A549 (cell line): ENCODE results near the gene KIF13A. TPM values are rescaled to one million over a fixed set of nuclear protein-coding genes. Genes with fewer than 3 reads are reported as not detected.

Source experiments
- ATAC-seq, 2 experiments: fragments of 200-7000 bp in 1 of 2; fragments of >200 bp in 1 of 2; cut with Nextera tagmentation in 1 of 2; cut with Tn5 transposase in 1 of 2; 3 replicates each; pipeline versions ENCODE4 v1.8.0 to v1.9.1; 2018 to 2020; ENCODE audit warnings: mild to moderate bottlenecking in 1 of 2, moderate library complexity in 1 of 2
- CTCF ChIA-PET: fragments of 300-600 bp; sonication (Branson Sonifier 250); formaldehyde crosslinking; extraction: SDS; loops from one replicate; lab custom pipeline; 2021; ENCODE audit warnings: antibody characterized with exemption, inconsistent platforms; lab: Yijun Ruan, JAX
- POLR2A ChIA-PET: fragments of 350-600 bp; formaldehyde crosslinking; extraction: SDS; loops from one replicate; lab custom pipeline; 2021; ENCODE audit warnings: antibody characterized with exemption, inconsistent platforms; lab: Yijun Ruan, JAX
- DNase-seq, 2 experiments: peaks; one replicate each; pipeline versions ENCODE4 v3.0.0 to v3.0.0-alpha.2; 2011 to 2016; ENCODE audit warnings: low read depth in 1 of 2, low spot score in 1 of 2
- FAIRE-seq: peaks from 2 replicates; lab custom pipeline; 2011; peaks lifted over from hg19 to GRCh38; lab: Jason Lieb, UNC
- H3K27ac ChIP-seq, 2 experiments: fragments of >200 bp; sonication (Bioruptor Twin); formaldehyde crosslinking; 3 replicates each; pipeline ENCODE4 v1.5.1; 2016 to 2017
- H3K4me1 ChIP-seq: fragments of >200 bp; sonication (Bioruptor Twin); formaldehyde crosslinking; 3 replicates; pipeline ENCODE4 v1.6.1; 2016
- H3K4me2 ChIP-seq: fragments of >200 bp; sonication (Bioruptor Twin); formaldehyde crosslinking; 3 replicates; pipeline ENCODE4 v1.6.1; 2016
- H3K4me3 ChIP-seq: fragments of >200 bp; sonication (Bioruptor Twin); formaldehyde crosslinking; 3 replicates; pipeline ENCODE4 v1.5.1; 2016
- H3K9me3 ChIP-seq: fragments of >200 bp; sonication (Bioruptor Twin); formaldehyde crosslinking; 3 replicates; pipeline ENCODE4 v1.6.1; 2016
- CBX8 ChIP-seq: fragments of 200-600 bp; sonication (generic); IDR thresholded peaks from 2 replicates; pipeline ENCODE4 v1.6.1; 2016
- EP300 ChIP-seq, 2 experiments: fragments of >200 bp; sonication (Bioruptor Twin); formaldehyde crosslinking; IDR thresholded peaks; 2 replicates in 1 of 2; 3 replicates in 1 of 2; pipeline ENCODE4 v1.6.1; 2016 to 2017
- ESRRA ChIP-seq: fragments of 150-350 bp; IDR thresholded peaks from 2 replicates; pipeline ENCODE4 v1.6.1; 2014; ENCODE audit warnings: mild to moderate bottlenecking, low read length, borderline replicate concordance
- HOXA7 ChIP-seq: fragments of 250-450 bp; sonication (Bioruptor Pico); IDR thresholded peaks from 2 replicates; pipeline ENCODE4 v1.5.0; 2020; ENCODE audit warnings: mild to moderate bottlenecking, moderate library complexity
- JUN ChIP-seq, 2 experiments: fragments of >200 bp; sonication (Bioruptor Twin); formaldehyde crosslinking; IDR thresholded peaks; 2 replicates in 1 of 2; 3 replicates in 1 of 2; pipeline ENCODE4 v1.6.1; 2016 to 2017
- JUNB ChIP-seq: fragments of >200 bp; sonication (Bioruptor Twin); formaldehyde crosslinking; IDR thresholded peaks from 2 replicates; pipeline ENCODE4 v1.6.1; 2016
- KDM1A ChIP-seq: fragments of 200-600 bp; sonication (generic); IDR thresholded peaks from 2 replicates; pipeline ENCODE4 v1.6.1; 2016; ENCODE audit warnings: low read depth, mild to moderate bottlenecking
- KDM5A ChIP-seq: fragments of 200-600 bp; sonication (generic); IDR thresholded peaks from 2 replicates; pipeline ENCODE4 v1.6.1; 2016; ENCODE audit warnings: antibody characterized with exemption, mild to moderate bottlenecking
- MAFK ChIP-seq: fragments of 450-650 bp; IDR thresholded peaks from 2 replicates; pipeline ENCODE4 v1.6.1; 2014; ENCODE audit not compliant: partially characterized antibody
- NPAS2 ChIP-seq: fragments of 250-450 bp; sonication (Bioruptor Pico); IDR thresholded peaks from 2 replicates; pipeline ENCODE4 v1.8.0; 2022; ENCODE audit warnings: mild to moderate bottlenecking, moderate library complexity, borderline replicate concordance
- POLR2A ChIP-seq: IDR thresholded peaks from 2 replicates; pipeline ENCODE4 v1.6.1; 2012; ENCODE audit warnings: mild to moderate bottlenecking, low read length
- RAD21 ChIP-seq, 2 experiments: fragments of >200 bp in 1 of 2; sonication (Bioruptor Twin) in 1 of 2; formaldehyde crosslinking in 1 of 2; IDR thresholded peaks in 1 of 2; conservative IDR thresholded peaks in 1 of 2; 2 replicates in 1 of 2; 3 replicates in 1 of 2; pipeline ENCODE4 v1.6.1; 2012 to 2018; ENCODE audit warnings: inconsistent platforms in 1 of 2
- RARB ChIP-seq: fragments of 250-450 bp; sonication (Bioruptor Pico); IDR thresholded peaks from 2 replicates; pipeline ENCODE4 v1.8.0; 2021; ENCODE audit warnings: mild to moderate bottlenecking, moderate library complexity
- RCOR1 ChIP-seq: fragments of 150-350 bp; IDR thresholded peaks from 2 replicates; pipeline ENCODE4 v1.6.1; 2014; ENCODE audit warnings: antibody characterized with exemption, low read length, low read depth
- RNF2 ChIP-seq: fragments of 200-600 bp; sonication (generic); IDR thresholded peaks from 2 replicates; pipeline ENCODE4 v1.6.1; 2016; ENCODE audit warnings: low read depth, mild to moderate bottlenecking, antibody characterized with exemption, moderate library complexity, borderline replicate concordance
- TFCP2L1 ChIP-seq: fragments of 250-450 bp; sonication (Bioruptor Pico); IDR thresholded peaks from 2 replicates; pipeline ENCODE4 v1.5.0; 2021; ENCODE audit warnings: mild to moderate bottlenecking
- TP53 ChIP-seq: fragments of 250-450 bp; sonication (Bioruptor Pico); IDR thresholded peaks from 2 replicates; pipeline ENCODE4 v1.5.0; 2021; ENCODE audit warnings: mild to moderate bottlenecking, moderate library complexity
- WGBS: methylation state at CpG from one replicate; pipeline ENCODE4 v1.1.6; 2017; ENCODE audit errors: missing lambda C conversion rate; 5-methylcytosine and 5-hydroxymethylcytosine counted together
- polyA plus RNA-seq, 4 experiments: library from polyadenylated mRNA; depleted of rRNA in 3 of 4; stranded (reverse); fragments of >200 nt; fragmentation: RNase III in 1 of 4; extraction: RNeasy Plus Mini Kit Qiagen cat#74134 plus additional on column Dnase treatment in 1 of 4; gene quantifications; 2 replicates in 3 of 4; 3 replicates in 1 of 4; pipeline ENCODE4 v1.2.3, GENCODE V29; 2011 to 2017
- TF ChIP-seq, protein P1 (sequence below): IDR thresholded peaks from 2 replicates; pipeline ENCODE4 v1.6.1; 2012; ENCODE audit warnings: low read depth, borderline replicate concordance
- TF ChIP-seq, protein P2 (sequence below): fragments of 150-350 bp; IDR thresholded peaks from 2 replicates; pipeline ENCODE4 v1.6.1; 2014; ENCODE audit warnings: low read depth, mild to moderate bottlenecking, low read length
- TF ChIP-seq, protein P3 (sequence below): fragments of 450-650 bp; IDR thresholded peaks from 2 replicates; pipeline ENCODE4 v1.6.1; 2014; ENCODE audit warnings: antibody characterized with exemption
- TF ChIP-seq, protein P4 (sequence below): fragments of 250-450 bp; sonication (Bioruptor Pico); IDR thresholded peaks from 2 replicates; pipeline ENCODE4 v1.5.0; 2020; ENCODE audit warnings: low read depth, mild to moderate bottlenecking, moderate library complexity
- TF ChIP-seq, protein P5 (sequence below): fragments of >200 bp; sonication (Bioruptor Twin); formaldehyde crosslinking; IDR thresholded peaks from 3 replicates; pipeline ENCODE4 v1.5.1; 2016

The KIF13A gene
- polyA plus RNA-seq, 2 of the 4 experiments (the other 2 are of a cell fraction) = 30.2 to 39.4 TPM

DNA sequence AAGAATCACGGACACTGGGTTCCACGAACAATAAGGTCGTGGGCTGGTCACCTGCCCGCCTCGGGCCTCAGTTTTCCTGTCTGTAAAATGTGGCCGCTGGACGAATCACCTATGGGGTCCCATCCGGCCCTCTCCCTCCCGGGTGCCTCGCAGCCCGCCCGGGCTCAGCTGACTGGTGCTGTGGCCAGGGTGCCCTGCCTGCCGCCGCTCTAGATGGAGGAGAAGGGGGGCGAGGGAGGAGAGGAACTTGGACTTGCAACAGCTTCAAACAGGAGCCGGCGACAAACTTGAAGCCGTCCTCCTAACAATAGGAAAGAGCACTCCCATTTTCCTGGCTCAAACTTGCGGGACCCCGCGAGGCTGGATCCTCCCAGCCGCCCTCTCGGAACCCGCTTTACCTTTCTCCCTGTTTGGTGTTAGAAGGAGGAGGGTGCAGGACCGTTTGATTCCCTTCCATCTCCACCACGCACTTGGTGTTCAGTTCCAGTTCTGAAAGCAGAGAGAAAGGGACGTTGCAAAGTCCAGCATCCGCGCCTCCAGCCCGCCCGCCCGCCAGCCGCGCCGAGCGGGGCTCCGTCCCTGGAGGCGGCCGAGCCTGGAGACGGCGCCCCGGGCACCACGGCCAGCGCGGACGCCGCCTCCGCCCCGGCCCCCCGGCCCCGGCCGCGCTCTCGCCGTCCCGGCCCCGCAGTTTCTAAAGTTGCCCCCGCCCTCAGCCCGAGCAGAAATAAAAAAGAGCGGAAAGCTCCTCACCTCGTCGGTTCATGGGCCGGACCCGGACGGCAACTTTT lies 584 bp downstream of the KIF13A start:
- DNase-seq = peak; percentile 46 to 47
- peaks cover 34% of the 10 kb centered on the region for H3K4me1 ChIP-seq
- CTCF ChIA-PET = interaction anchor here (0.6 to 1.6 kb wide), 7 partner anchors 69 to 469 kb away, joined by 3 to 5 read pairs (median 4); partner anchors contain the start of gene NHLRC1

DNA sequence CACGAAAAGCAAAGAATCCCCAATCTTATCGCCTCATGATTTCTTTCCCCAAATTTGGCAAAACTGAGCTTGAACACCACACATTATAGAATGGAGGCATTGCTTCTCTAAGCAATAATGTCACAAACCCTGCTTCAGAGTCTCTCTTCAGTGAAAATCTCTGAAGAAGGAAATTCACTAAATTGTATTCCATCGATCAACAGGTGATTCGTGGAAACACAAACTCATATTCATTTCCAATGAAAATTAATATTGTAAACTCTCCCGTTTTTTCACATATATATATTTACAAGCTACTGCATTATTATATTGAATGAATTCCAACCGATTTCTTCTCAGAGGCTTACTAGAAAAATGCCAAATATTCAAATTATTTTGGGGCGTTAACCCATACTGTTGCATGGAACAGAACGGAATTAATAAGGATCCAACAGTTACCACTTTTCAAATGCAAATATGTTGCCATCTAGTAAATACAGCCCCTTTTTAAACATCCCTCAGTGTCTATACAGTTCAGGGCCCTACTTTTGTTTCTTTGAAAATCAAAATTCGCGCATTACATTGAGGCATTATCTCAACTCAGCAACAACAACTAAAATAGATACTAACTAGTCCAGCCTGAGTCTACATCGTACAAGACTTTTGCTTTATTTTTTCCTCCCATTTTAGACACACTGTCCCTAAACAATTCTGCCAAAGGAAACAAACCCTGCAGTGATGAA lies 1.3 kb downstream of the KIF13A start:
- Histone ChIP-seq H3K4me2 (peak overlapping the region; percentile 98), H3K4me3 (peak overlapping the region; percentile 87), H3K9me3 (no peaks in the 10 kb centered on the region), H3K4me1 (peaks cover 41% of the 10 kb centered on the region), H3K27ac (peak overlapping the region; percentile 87 to 99)
- POLR2A ChIA-PET = interaction anchor here (1.2 kb wide), 1 partner anchor 79 kb away, joined by 5 read pairs; no protein-coding TSS in a partner anchor
- no peak for ATAC-seq
- no peak for FAIRE-seq
- no peak for DNase-seq
- TF ChIP-seq RNF2 = no peak
- TF ChIP-seq TFCP2L1 (CRISPR knock-in tag) = no peak
- no peak for TF ChIP-seq RCOR1
- no peak for TF ChIP-seq KDM5A
- no peak for TF ChIP-seq RARB
- TF ChIP-seq, protein P1, sequence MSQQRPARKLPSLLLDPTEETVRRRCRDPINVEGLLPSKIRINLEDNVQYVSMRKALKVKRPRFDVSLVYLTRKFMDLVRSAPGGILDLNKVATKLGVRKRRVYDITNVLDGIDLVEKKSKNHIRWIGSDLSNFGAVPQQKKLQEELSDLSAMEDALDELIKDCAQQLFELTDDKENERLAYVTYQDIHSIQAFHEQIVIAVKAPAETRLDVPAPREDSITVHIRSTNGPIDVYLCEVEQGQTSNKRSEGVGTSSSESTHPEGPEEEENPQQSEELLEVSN = no peak
- no peak for TF ChIP-seq JUNB
- TF ChIP-seq, protein P2, sequence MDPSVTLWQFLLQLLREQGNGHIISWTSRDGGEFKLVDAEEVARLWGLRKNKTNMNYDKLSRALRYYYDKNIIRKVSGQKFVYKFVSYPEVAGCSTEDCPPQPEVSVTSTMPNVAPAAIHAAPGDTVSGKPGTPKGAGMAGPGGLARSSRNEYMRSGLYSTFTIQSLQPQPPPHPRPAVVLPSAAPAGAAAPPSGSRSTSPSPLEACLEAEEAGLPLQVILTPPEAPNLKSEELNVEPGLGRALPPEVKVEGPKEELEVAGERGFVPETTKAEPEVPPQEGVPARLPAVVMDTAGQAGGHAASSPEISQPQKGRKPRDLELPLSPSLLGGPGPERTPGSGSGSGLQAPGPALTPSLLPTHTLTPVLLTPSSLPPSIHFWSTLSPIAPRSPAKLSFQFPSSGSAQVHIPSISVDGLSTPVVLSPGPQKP = no peak
- no peak for TF ChIP-seq CBX8
- 43% methylated on average over 11 of the region's 11 CpGs for WGBS
- CTCF ChIA-PET = interaction anchor here (1.3 kb wide), 1 partner anchor 118 kb away, joined by 4 read pairs; no protein-coding TSS in a partner anchor

More for the DNA sequence above, 584 bp downstream of the KIF13A start:
- Histone ChIP-seq H3K4me2 (peak overlapping the region; percentile 98), H3K4me3 (peak overlapping the region; percentile 87), H3K9me3 (no peaks in the 10 kb centered on the region), H3K27ac (peak overlapping the region; percentile 87 to 99)
- POLR2A ChIA-PET = interaction anchor here (1.2 to 1.6 kb wide), 6 partner anchors 11 to 169 kb away, joined by 3 to 6 read pairs (median 4); partner anchors contain the start of gene NHLRC1
- peak; percentile 63 to 75 for ATAC-seq
- FAIRE-seq = no peak
- WGBS = 2% methylated on average over 21 of the region's 65 CpGs
- TF ChIP-seq JUN (IDR thresholded peaks at IDR 0.05) (peak in 1 of 2 experiments; percentile 7; a peak in 1 of 5 replicates), KDM1A (0 out of 2 replicates have a peak, but pooled peaks have one; percentile 49), RCOR1 (no peak)

DNA sequence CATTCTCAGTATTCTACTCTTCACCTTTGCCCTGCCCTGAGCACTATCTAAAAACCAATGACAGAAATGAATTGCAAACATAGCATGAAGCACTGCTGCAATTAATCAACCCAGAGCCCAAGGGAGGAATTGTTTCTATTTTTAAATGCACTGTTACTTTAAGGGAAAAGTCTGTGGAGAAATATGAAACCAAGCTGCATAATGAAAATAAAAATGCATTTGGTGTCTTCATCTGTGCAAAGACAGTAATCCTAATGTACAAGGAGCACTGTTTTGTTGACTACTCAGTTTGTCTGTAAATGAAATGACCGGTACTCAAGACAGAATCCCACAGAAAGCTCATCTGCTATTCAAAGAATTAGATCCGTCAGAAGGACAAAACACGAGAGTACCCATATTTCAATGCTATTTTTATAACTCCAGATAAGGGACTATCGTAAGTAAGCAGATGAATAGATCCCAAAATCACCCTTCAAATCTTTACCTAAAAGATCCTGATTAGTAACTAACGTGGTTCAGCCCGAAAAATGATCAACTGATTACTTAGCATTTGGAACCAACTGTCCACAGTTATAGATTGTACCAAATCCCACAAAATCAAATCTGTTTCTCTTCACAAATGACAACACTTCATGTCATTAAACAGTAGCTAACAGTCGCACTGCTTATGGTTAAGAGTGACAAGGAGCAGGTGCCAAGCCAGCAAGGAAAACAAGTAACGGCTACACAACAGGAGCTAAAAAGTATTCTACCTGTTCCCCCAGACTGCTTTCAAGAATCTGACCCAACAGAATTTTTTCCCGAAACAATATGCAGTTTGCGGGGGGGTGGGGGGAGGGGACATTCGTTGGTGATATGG lies 2.4 kb downstream of the KIF13A start:
- Histone ChIP-seq H3K4me2 (peak overlapping the region; percentile 98), H3K9me3 (no peaks in the 10 kb centered on the region), H3K27ac (peak overlapping the region in 1 of 2 experiments; percentile 99; a peak in 3 of 6 replicates), H3K4me3 (peak overlapping the region; percentile 87), H3K4me1 (peaks cover 52% of the 10 kb centered on the region)
- DNase-seq (no peak), ATAC-seq (no peak), FAIRE-seq (no peak)
- ChIA-PET POLR2A (no interaction called here), CTCF (interaction anchor here (1.3 kb wide), 1 partner anchor 117 kb away, joined by 4 read pairs; no protein-coding TSS in a partner anchor)
- 64% methylated on average over 11 of the region's 11 CpGs for WGBS
- no peak for TF ChIP-seq NPAS2 (CRISPR knock-in tag)
- TF ChIP-seq ESRRA = no peak
- TF ChIP-seq POLR2A = no peak
- no peak for TF ChIP-seq RAD21 (conservative IDR thresholded peaks at IDR 0.05 in 1 of 2, IDR thresholded peaks at IDR 0.05 in 1 of 2)
- TF ChIP-seq, protein P3, sequence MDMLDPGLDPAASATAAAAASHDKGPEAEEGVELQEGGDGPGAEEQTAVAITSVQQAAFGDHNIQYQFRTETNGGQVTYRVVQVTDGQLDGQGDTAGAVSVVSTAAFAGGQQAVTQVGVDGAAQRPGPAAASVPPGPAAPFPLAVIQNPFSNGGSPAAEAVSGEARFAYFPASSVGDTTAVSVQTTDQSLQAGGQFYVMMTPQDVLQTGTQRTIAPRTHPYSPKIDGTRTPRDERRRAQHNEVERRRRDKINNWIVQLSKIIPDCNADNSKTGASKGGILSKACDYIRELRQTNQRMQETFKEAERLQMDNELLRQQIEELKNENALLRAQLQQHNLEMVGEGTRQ = no peak
- TF ChIP-seq, protein P2 = no peak
- TF ChIP-seq, protein P4, sequence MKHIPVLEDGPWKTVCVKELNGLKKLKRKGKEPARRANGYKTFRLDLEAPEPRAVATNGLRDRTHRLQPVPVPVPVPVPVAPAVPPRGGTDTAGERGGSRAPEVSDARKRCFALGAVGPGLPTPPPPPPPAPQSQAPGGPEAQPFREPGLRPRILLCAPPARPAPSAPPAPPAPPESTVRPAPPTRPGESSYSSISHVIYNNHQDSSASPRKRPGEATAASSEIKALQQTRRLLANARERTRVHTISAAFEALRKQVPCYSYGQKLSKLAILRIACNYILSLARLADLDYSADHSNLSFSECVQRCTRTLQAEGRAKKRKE (CRISPR knock-in tag) = no peak
- no peak for TF ChIP-seq KDM5A
- no peak for TF ChIP-seq MAFK
- no peak for TF ChIP-seq TP53 (CRISPR knock-in tag)
- TF ChIP-seq, protein P5, sequence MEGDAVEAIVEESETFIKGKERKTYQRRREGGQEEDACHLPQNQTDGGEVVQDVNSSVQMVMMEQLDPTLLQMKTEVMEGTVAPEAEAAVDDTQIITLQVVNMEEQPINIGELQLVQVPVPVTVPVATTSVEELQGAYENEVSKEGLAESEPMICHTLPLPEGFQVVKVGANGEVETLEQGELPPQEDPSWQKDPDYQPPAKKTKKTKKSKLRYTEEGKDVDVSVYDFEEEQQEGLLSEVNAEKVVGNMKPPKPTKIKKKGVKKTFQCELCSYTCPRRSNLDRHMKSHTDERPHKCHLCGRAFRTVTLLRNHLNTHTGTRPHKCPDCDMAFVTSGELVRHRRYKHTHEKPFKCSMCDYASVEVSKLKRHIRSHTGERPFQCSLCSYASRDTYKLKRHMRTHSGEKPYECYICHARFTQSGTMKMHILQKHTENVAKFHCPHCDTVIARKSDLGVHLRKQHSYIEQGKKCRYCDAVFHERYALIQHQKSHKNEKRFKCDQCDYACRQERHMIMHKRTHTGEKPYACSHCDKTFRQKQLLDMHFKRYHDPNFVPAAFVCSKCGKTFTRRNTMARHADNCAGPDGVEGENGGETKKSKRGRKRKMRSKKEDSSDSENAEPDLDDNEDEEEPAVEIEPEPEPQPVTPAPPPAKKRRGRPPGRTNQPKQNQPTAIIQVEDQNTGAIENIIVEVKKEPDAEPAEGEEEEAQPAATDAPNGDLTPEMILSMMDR = no peak
- no peak for TF ChIP-seq EP300 (IDR thresholded peaks at IDR 0.05)
- TF ChIP-seq HOXA7 (CRISPR knock-in tag) = no peak
